Activated gamma-delta T cell treated with Interleukin-2 at 50 U/mL for 16 hours (primary cell): ENCODE measurements around the gene DUSP3.

Source experiments
- DNase-seq: peaks from one replicate; pipeline ENCODE4 v3.0.0-alpha.2; 2020

The DUSP3 gene

DNA sequence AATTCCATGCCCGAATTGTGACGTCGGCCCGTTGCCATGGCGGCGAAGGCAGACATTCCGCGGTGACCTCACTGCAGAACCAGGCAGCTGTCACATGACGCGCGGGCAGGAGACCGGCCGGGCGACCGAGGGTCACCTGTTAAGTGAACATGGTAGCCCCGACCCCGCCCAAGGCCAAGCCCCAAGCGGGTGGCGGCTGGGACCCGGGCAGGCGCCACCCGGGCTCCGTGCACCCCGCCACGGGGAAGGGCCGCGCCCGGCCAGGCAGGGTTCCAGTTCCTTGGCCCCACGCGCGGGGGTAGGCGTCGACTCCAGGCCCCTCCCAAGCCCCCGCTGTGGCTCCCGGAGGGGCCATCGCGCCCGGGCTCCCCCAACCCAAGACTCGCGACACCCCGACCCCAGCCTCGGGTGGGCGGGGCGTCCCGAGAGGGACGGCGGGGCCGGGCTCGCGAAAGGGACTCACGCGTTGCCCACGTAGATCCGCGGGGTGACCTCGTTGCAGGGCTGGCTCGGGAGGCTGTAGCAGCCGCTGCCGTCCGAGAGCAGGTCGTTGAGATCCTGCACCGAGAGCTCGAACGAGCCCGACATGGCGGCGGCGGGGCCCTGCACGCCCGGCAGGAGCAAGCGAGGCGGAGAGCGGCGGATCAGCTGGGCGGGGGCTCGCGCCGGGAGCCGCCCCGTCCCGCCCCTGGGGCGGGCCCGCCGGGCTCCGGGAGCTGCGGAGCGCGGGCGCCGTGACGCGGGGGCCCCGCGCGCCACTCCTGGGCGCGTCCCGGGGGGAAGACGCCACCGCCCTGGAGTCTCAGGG lies at the start of gene DUSP3:
DUSP3 (minus strand) TSS at position 641 of the 808 bp plus-strand sequence; CDS start at position 588, 53 bp downstream.
- peak; percentile 63 for DNase-seq

DNA sequence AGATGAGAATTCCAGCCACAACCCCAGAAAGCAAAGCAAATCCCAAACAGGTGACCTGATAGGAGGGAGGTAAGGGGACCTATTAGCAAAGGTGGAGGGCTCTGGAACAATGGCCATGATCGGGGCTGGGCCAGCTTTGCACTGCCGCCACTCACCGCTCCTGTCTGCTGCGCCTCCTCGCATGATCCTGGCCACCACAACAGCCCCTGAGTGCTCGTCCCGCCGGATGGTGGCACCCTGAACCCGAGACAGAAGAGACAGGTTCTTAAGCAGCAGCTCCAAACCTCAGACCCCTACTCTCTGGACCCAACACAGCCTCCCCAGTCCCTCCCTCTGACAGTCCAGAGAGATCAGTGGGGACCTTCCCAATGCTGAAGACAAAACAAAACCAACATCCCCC lies 48.8 kb upstream of the DUSP3 start:
- DNase-seq = no peak

DNA sequence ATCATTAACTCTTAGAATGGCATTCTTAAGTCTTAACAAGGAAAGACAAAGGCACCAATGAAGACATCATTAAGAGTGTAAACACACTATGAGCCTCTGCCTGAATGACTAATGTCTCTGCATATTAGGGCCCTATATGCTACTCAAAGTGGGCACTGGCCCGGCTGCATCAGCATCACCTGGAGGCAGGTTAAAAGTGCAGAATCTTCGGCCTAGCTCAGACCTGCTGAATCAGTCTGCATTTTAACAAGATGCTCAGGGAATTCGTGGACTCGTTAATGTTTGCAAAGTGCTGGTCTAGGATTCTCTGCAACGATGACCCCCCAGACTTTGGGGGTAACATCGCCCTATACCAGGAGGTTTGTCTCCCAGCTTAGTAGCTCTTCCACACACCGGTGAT lies 47.4 kb upstream of the DUSP3 start:
- no peak for DNase-seq

DNA sequence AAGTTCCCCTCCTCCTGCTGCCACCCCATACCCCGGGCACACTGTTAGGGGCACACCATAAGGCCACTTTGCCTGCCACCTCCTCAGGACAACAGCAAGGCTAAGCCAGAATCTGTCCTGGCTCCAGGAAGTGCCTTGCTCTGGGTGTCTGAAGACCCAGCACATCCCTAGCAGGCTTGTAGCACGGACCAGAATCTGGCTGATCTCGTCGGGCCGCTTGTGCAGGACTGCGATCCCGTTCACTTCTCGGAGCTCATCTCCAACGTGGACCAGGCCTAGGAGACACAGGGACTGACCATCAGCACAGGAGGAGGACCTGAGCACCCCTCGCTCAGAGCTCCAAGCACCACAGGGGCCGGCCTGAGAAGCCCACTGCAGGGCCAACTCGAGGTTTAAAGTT lies 46.8 kb upstream of the DUSP3 start:
- DNase-seq = no peak

DNA sequence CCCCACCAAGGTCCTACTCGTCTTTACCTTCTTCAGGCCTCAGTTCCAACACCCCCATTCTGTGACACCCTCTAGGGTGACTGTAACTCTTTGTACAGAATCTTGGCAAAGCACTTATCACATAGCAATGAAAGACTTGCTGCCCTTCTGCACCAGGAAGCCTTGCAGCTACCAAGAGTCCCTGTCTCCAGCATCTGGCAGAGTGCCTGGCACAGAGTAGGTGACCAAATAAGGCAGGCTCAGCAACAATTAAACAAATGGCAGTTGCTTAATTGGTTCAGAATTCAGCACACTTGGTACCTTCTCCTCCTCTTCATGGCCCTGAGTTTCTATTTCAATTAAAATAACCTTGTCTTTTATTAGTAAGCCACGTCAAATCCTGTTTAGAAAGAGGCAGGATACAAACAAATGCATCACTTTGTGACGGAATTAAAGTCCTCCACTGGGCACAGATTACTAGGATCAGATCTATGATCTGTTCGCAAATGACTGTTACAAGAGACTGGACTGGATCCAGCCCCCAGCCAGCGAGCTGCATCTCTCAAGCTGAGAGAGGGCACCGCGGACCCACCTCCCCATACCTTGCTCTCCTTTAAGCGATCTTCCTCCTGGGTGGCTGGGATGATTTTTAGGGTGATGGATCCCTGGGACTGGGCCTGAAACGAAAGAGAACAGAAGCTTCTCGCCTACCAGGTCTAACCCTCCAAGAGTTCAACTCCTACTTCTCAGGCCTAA lies 44.7 kb upstream of the DUSP3 start:
- no peak for DNase-seq

DNA sequence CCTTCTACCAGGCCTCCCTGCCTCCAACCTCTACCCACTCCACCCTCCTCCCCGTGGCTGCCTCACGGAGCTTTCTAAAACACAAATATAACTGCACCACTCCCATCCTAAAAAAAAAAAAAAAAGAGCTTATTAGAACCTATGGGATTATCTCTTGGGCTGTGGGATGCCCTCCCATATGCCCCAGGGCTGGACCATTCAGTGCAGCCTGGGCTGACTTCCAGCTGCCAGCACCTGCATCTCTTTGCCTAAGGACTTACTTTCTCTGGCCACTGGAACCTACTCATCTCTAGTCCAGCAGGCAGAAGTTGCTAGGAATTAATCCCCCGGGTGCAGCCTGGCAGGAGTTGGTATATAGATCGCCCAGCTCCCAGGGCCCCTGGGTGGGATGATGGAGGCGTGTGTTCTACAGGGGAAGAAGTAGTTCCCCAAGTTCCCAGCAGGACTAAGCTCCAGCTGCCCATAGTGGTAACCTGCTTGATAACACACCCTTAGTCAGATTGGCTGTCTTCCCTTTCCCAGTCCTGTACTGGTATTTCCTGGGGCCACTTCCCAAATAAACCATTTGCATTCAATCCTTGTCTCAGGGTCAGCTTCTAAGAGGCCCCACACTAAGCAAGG lies 43.9 kb upstream of the DUSP3 start:
- no peak for DNase-seq

DNA sequence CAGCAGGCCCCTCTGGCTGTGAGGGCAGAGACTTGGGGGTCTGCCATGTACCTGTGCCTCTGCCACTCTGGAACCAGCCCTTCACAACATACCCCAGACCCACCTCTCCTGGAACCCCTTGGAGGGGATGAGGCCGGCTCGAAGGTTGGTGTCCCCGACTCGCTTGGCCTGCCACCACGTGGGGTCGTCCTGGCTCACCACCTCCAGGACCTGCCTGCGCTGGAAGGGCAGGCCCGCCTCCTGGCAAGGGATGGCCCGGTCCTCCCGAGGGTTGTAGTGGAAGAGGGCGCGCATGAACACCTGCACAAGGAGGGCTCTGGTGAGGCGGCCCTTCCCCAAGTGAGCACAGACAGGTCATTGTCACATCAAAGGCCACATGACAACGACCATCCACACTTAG lies 42.0 kb upstream of the DUSP3 start:
- no peak for DNase-seq

DNA sequence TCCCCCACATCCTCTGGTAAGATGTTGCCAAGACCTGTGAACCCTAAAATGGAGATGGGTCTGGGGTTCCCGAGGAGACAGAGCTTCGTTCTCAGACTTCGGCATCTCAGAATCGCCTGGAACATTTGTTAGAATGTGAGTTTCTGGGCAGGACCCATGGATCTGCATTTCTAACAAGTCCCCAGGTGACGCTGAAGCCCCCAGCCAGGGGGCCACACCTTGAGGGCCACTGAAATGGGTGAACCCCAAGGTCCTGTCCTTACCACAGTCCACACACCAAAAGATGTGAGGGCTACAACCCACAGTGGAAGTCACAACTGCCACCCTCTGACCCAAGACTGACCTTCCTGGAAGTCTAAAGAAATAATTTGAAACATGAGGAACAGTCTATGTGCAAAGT lies 40.2 kb upstream of the DUSP3 start:
- no peak for DNase-seq

DNA sequence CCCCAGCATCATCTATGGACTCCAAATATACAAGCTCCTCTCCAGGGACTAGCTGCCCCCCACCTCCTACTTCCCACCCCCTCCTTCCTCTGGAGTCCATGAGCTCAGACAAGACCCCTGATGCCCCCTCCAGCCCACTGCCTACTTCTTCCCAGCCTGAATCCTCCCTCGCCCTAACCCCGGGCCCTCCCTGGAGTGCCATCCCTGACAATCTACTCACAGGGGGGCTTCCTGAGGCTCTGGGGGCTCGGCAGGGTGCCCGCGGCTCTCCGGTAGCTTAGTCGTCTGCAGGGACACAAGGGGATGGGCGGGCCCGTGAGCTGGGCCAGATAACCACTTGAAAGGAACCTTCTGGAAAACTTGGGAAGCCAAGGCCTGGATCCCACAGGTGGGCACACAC lies 39.0 kb upstream of the DUSP3 start:
- DNase-seq = no peak

DNA sequence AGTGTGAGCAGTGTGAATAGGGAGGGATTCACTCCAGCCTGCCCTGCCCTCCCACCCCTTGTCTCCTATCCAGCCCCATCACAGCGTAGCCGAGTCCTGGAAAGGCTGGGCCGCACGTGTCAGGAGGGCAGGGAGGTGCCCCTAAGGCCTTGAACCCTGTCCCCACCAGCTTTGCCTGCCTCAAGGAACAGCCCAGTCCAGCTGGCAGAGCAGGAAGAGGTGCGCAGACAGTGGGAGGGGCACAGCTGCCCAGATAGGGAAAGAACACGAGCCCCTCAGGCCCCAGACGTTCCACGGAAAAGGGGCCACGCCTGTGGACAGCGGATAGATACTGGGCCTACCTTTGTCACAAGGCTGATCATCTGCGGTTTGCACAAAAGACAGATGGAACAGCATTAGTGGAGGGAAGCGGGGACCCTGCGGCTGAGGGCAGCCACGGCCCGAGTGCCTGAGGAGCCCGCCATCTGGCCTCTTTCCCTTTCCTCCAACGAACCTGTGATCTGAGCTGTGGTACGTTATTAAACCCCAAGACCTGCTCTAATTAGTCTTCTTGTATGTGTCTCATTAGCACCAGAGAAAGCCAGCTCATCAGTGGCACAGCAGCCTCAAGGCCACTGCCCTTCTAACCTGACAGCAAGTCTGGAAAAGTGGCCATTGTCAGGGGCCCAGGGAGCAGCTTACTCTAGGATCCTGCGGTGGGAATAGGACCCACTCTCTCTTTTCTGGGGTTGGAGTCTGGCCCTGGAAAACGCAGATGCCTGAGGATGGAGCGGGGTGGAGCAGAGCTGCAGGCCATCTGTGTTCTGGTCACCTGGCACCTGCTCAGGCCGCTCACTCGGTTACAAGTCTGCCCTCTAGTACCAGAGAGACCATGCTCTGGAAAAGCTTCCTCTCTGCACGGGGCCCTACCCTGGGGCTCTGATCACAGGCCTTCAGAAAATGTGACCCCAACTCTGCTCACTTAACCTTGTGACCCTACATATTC lies 37.9 kb upstream of the DUSP3 start:
- DNase-seq = no peak

DNA sequence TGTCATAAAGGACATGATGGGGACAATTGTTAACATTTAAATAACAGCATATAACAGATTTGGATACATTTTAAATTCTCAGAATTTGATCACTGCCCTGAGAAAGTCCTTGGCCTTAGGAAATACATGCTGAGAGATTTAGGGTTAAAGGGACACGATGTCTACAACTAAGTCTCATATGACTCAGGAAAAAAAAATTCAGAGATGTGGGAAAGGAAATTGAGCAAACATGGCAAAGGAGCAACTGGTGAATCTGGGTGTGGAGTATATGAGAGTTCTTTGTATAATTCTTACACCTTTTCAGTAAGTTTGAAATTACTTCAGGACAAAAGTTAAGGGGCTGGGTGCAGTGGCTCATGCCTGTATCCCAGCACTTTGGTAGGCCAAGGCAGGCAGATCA lies 35.9 kb upstream of the DUSP3 start:
- DNase-seq = no peak

DNA sequence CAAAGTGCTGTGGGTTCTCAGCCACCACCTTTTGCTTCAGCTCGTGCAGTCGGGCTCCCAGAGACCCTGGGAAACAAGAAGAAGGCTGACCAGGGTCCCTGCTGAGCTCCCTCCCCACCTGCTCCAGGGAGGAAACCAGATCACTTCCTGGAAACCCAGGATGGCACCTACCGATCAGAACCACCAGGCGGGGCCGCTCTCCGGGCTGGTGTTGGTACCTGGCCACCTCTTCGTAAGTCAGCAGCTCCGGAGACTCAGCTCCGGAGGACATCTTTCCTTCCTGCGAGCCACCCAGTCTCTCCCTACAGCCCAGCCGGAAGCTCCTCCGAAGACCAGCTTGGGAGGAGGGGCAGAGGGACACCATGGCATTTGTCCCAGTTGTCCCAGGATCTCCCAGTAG lies 35.2 kb upstream of the DUSP3 start:
- no peak for DNase-seq

DNA sequence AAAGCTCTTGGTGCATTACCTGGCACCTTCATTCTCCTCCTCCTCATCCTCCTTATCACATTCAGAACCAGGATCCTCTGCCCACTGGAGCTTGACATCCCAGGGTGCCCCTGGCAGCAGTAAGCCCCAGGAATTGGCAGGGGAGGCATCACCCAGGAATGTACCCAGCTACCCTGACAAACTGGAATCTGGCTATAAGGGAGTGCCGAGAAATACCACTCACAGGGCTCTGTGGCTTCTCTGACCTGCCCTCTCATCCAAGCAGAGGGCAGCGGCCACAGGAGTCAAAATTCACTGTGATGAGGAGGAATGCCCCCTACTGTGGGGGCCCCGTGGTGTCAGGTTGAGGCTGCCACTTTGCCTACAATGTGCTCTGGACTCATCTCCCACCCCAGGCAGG lies 34.6 kb upstream of the DUSP3 start:
- DNase-seq = no peak

DNA sequence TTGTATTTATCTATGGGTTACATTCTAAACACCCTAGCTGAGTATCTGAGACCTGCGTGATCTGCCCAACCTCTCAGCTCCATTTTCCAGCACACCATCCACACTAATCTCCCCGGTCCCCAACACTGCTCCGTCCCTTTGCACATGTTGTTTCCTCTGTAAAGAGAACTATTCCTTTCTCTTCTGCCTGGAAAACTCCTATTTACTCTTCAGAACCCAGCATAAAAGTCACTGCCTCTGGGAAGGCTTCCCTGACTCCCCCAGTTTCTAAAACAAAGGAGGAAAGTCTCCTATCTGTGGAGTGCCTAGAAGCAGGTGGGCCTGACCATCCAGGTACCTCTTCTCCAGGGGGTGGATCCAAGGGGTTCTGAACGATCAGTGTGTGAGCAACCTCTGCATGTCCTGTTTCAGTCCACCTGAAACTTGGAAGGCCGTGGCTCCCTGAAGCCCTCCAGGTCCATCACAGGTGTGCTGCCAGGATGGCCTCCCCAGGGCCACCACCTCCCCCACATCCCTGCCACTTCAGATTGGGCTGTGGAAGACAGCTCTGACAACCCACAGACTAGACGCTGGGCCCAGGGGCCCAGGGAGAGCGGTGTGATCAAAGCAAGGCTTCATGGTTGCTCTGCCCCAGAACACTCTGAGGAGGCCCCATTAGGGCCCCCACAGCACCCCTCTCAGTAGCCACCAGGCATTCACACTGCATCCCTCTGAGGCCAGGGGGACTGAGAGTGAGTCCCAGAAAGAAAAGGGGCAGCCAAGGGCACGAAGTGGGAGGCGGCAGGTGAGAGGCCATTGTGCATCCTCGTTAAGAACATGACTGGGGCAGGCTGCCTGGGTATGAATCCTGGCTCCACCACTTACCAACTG lies 33.9 kb upstream of the DUSP3 start:
- DNase-seq = no peak

DNA sequence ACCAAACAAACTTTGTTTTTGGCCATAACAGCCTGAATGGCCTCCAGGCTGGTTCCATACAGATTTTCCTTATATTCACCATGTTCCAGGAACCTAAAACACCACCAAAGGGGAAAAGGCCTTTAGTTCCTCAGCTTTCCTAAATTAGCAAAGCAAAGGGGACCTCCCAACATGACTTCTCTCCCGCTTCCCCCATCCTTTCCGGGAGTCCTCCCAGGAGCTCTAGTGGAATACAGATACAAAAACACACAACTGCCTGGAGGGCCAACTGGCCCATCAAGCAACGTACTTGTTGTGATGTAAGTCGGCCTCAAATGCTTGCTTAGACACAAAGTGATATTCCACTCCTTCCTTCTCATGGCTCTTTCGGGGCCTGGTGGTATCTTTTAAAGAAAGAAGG lies 32.0 kb upstream of the DUSP3 start:
- no peak for DNase-seq

DNA sequence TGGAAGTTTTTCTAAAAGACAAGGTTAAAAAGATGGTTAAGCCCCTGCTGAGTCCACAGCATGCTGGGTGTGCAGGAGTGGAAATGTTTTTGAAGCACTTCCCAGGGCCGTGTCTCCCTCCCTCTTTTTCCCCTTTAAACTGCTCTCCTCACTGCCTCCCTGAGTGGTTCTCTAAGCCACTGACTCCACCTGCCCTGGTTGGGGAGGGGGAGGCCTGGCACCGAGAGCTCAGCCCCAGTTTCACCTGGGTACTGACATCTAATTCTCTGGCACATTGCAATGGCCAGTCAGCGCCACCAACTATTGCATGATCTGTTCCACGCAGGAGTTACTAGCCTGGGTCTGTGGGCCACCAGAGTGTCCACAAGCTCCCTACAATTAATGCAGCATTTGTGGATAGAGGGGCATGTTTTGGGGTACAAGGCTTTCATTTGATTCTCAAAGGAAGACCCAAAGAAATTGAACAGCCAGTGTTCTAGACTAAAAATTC lies 31.5 kb upstream of the DUSP3 start:
- DNase-seq = no peak

DNA sequence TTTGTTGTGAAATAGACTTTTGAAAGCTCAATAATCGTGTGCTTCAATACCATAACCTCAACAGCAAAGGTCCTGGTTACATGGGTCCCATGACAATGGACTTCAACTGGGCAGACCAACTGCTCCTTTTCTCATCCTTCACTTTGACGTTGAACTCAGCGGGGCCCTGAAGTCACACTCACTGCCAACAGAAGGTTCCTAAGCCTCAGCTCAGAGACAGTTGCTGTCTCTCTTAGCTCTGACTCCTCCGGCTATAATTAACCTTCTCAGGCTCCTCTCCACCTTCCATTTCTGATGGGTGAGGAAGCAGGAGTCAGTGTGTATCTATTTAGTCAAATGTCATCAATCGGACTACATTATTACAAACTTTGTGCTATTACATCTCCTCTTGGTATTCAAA lies 30.3 kb upstream of the DUSP3 start:
- no peak for DNase-seq

DNA sequence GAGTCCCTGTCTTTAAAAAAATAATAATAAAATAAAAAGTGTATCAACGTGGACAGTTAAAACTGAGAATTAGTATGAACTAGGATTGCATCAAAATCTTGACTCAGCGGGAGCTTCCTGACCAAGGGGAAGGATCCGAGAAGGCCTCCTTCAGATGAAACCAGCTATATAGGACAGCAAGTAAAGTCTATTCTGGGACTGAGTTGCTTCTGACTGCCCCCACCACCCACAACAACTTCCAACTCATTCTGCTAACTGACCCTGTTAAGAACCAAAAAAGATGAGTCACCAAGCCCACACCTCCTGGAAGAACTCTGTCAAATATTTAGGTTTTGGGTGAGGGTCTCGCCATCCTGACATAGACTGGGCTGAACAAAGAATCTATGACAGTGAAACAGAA lies 29.3 kb upstream of the DUSP3 start:
- no peak for DNase-seq

DNA sequence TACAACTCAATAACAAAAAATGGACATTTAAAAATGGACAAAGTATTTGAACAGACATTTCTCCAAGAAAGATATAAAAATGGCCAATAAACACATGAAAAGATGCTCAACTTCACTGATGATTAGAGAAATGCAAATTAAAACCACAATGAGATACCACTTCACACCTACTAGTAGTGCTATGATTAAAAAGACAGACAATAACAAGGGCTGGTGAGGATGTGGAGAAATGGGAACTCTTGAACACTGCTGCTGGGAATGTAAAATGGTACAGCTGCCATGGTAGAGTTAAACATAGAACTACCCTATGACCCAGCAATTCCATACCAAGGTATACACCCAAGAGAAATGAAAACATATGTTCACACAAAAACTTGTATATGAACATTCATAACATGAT lies 26.3 kb upstream of the DUSP3 start:
- DNase-seq = no peak

DNA sequence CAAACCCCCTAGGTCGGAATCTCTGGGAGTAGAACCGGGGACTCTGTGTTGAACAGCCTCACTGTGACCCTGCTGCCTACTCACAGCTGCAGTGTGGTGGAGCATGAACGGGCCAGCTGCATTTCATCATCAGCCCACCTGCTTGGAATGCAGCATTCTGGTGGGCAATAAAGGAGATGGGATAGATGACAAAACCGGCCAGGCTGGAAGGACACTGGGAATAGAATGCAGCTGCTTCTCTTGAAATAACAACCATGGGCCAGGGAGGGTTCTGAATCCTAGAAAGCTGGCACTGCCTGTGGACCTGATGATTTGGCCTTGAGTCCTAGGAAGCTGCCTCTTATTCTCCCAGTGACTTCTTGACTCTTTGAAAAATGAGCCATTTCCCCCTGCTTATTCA lies 25.0 kb upstream of the DUSP3 start:
- DNase-seq = no peak

DNA sequence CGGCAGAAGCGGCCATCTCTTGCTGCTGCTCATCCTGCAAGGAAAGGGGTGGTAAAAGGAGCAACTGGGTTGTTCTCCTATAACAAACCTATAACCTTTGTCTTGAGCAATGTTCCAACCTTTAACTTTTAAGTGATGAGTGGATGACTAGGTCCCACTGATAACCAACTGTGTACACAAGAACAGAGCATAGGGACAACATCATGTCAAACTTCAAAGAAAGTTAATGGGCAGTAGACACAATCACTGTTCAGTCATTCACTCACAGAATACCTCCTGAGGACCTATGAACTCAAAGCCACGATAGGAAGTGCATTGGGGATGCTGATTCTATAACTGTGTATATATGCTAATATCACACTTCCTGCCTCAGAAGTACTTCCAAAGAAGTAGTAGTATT lies 23.1 kb upstream of the DUSP3 start:
- no peak for DNase-seq

DNA sequence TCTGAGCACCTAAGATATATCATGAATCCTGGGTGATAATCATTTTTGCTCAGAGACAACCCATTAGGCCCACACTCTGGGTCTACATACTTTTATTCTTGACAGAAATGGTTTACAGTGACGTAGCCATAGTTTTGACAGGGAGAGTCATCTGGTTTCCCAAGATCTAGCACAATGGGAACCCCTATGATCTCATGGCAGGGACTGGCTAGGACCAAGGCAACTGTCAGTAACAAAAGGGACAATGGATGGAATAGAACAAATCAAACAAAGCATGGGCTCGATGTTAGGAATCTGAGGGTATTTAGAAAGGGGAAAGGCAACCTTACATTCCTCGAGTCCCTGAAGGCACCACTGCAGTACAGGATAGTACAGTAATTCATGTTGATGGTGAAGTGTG lies 22.0 kb upstream of the DUSP3 start:
- no peak for DNase-seq
